Measurements from ENCODE around the gene HCCS. TPM values are rescaled to one million over a fixed set of nuclear protein-coding genes. Genes with fewer than 3 reads are reported as not detected.

Gene HCCS
- total and polyA plus RNA-seq, 2 experiments from 2014 or later = 18.6 to 27.7 TPM

DNA sequence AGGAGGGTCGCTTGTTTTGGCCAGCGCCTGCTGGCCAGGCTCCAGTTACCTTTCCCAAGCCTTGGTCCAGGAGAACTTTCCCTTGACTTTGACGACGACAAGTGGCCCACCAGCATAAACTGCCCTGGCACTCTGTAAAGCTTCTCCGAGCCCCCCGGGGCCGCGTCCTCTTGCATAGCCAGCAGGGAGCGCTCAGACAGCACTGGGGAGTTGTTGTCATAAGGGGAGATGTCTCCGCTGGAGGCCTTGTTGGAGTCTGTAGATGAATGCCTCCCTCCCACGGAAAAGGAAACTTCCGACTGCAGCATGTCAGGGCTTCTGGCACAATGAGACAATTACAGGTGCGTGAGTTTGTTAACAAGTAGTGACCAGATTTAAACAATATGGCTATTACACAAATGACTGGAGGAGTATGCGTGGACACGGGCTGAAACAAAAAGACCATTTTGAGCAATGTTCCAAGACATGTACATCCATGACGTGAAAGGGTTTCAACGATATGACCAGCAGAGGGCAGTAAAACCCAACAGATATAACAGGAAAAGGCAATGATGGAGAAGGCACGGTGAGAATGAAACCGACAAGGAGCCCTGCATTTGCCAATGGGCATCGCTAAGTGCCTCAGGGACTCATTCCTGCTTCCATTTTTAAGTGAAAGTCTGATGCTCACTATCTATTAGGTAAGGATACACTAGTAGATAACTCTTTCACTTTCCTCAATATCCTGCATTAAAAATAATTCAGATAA is 33.0 kb downstream of the HCCS start:
- no peak overlapping the region for H2AFZ ChIP-seq
- no peak overlapping the region for H3K27ac ChIP-seq (ENCODE audit: low read depth)
- no peaks in the 10 kb centered on the region for H4K20me1 ChIP-seq (replicated peaks; ENCODE audit: insufficient read depth)
- Mint-ChIP-seq H3K27ac (no peak overlapping the region), H3K4me3 (no peak overlapping the region; the same call in 2 of the 3 replicates), H3K36me3 (ENCODE audit: low read depth) (no peaks in the 10 kb centered on the region), H3K4me1 (peaks cover 5% of the 10 kb centered on the region; the same call in 2 of the 3 replicates), H3K9me3 (no peaks in the 10 kb centered on the region), H3K27me3 (ENCODE audit: insufficient read depth, low read depth, poor library complexity) (no peaks in the 10 kb centered on the region)
- no peaks in the 10 kb centered on the region for H3K36me3 ChIP-seq (ENCODE audit: insufficient read depth)
- ATAC-seq (peak; percentile 84), DNase-seq (ENCODE audit: low spot score) (peak; percentile 82)
- no peaks in the 10 kb centered on the region for H3K79me2 ChIP-seq (replicated peaks; ENCODE audit: insufficient read depth)
- no peaks in the 10 kb centered on the region for H3K9me2 ChIP-seq (ENCODE audit: insufficient read depth)
- no peak overlapping the region for H3K4me2 ChIP-seq
- TF ChIP-seq CREB1 (CRISPR knock-in tag; IDR thresholded peaks at IDR 0.05; ENCODE audit: low read depth) = no peak
- TF ChIP-seq, protein P1, sequence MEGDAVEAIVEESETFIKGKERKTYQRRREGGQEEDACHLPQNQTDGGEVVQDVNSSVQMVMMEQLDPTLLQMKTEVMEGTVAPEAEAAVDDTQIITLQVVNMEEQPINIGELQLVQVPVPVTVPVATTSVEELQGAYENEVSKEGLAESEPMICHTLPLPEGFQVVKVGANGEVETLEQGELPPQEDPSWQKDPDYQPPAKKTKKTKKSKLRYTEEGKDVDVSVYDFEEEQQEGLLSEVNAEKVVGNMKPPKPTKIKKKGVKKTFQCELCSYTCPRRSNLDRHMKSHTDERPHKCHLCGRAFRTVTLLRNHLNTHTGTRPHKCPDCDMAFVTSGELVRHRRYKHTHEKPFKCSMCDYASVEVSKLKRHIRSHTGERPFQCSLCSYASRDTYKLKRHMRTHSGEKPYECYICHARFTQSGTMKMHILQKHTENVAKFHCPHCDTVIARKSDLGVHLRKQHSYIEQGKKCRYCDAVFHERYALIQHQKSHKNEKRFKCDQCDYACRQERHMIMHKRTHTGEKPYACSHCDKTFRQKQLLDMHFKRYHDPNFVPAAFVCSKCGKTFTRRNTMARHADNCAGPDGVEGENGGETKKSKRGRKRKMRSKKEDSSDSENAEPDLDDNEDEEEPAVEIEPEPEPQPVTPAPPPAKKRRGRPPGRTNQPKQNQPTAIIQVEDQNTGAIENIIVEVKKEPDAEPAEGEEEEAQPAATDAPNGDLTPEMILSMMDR (conservative IDR thresholded peaks at IDR 0.05; ENCODE audit: low read depth in 2 of 2) = peak; percentile 61 to 74
- no peaks in the 10 kb centered on the region for H3K27me3 ChIP-seq (ENCODE audit: insufficient read depth)
- no peaks in the 10 kb centered on the region for H3K4me1 ChIP-seq (ENCODE audit: insufficient read depth)
- no peaks in the 10 kb centered on the region for H3F3A ChIP-seq (replicated peaks; ENCODE audit: low read depth)
- no peak overlapping the region for H3K4me3 ChIP-seq

DNA sequence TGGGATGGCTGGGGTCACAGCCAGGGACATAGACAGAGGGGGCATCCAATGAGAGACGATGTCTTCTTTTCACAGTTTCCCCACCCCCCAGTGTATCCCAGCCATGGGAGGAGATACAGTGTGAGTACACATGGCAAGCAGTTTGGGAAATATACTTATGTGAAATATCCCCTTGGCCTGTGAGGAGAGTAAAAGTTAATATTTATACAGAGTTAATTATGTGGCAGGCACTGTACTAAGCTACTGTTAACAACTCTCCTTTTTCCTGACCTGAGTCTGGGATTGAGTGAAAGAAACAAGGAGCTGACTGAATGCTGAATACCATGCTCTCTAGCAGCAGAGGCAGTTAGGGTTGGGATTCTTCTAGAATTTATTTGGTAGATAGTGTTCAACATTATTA is 35.3 kb downstream of the HCCS start:
- DNase-seq (ENCODE audit: low spot score) (no peak), ATAC-seq (no peak)
- no peak overlapping the region for H3K4me3 ChIP-seq
- no peaks in the 10 kb centered on the region for H3K9me2 ChIP-seq (ENCODE audit: insufficient read depth)
- no peak overlapping the region for H2AFZ ChIP-seq
- no peaks in the 10 kb centered on the region for H3K79me2 ChIP-seq (replicated peaks; ENCODE audit: insufficient read depth)
- no peak overlapping the region for H3K4me2 ChIP-seq
- H3K4me1 ChIP-seq (ENCODE audit: insufficient read depth) = peaks cover 7% of the 10 kb centered on the region
- no peaks in the 10 kb centered on the region for H3K27me3 ChIP-seq (ENCODE audit: insufficient read depth)
- H3K27ac ChIP-seq (ENCODE audit: low read depth) = no peak overlapping the region
- Mint-ChIP-seq H3K27ac (no peak overlapping the region), H3K9me3 (no peaks in the 10 kb centered on the region), H3K4me1 (peaks cover 9% of the 10 kb centered on the region; the same call in 2 of the 3 replicates), H3K4me3 (no peak overlapping the region), H3K36me3 (ENCODE audit: low read depth) (no peaks in the 10 kb centered on the region), H3K27me3 (ENCODE audit: insufficient read depth, low read depth, poor library complexity) (no peaks in the 10 kb centered on the region)
- H3K36me3 ChIP-seq (ENCODE audit: insufficient read depth) = no peaks in the 10 kb centered on the region
- no peaks in the 10 kb centered on the region for H4K20me1 ChIP-seq (replicated peaks; ENCODE audit: insufficient read depth)
- H3F3A ChIP-seq (replicated peaks; ENCODE audit: low read depth) = no peaks in the 10 kb centered on the region
- TF ChIP-seq CREB1 (CRISPR knock-in tag; IDR thresholded peaks at IDR 0.05; ENCODE audit: low read depth) = no peak

DNA sequence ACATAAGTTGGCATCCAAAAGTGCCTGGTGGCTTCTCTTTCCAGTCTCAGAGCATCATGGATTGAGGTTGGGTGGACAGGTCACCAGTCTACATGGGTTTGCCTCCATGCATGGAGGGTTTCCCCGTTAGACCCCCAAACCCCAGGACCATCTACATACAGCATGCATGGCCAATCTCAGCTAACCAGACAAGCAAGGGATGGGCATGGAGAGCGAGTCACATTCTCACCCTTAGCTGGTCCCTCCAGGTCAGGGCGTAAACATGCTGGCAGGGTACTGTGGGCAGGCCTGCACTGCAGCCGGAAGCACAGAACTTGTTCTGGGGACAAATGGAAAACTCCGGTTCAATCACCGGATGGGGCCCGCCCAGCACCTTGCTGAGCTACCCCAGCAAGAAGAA is 37.3 kb downstream of the HCCS start:
- Mint-ChIP-seq H3K4me3 (no peak overlapping the region), H3K27me3 (ENCODE audit: insufficient read depth, low read depth, poor library complexity) (no peaks in the 10 kb centered on the region), H3K27ac (no peak overlapping the region), H3K36me3 (ENCODE audit: low read depth) (no peaks in the 10 kb centered on the region), H3K4me1 (peaks cover 10% of the 10 kb centered on the region; the same call in 2 of the 3 replicates), H3K9me3 (no peaks in the 10 kb centered on the region)
- H3K9me2 ChIP-seq (ENCODE audit: insufficient read depth) = no peaks in the 10 kb centered on the region
- ATAC-seq = no peak
- no peak for DNase-seq (ENCODE audit: low spot score)
- no peaks in the 10 kb centered on the region for H3K27me3 ChIP-seq (ENCODE audit: insufficient read depth)
- TF ChIP-seq, protein P1 (conservative IDR thresholded peaks at IDR 0.05; ENCODE audit: low read depth in 2 of 2) = no peak
- H3K36me3 ChIP-seq (ENCODE audit: insufficient read depth) = no peaks in the 10 kb centered on the region
- H3K79me2 ChIP-seq (replicated peaks; ENCODE audit: insufficient read depth) = no peaks in the 10 kb centered on the region
- H3K4me3 ChIP-seq = no peak overlapping the region
- no peaks in the 10 kb centered on the region for H4K20me1 ChIP-seq (replicated peaks; ENCODE audit: insufficient read depth)
- no peaks in the 10 kb centered on the region for H3F3A ChIP-seq (replicated peaks; ENCODE audit: low read depth)
- H3K27ac ChIP-seq (ENCODE audit: low read depth) = no peak overlapping the region
- H3K4me1 ChIP-seq (ENCODE audit: insufficient read depth) = peaks cover 14% of the 10 kb centered on the region
- no peak overlapping the region for H2AFZ ChIP-seq
- no peak overlapping the region for H3K4me2 ChIP-seq

All from GM23338 (cell line).